ENCODE data around the gene C19orf81. TPM values are rescaled to one million over a fixed set of nuclear protein-coding genes. Genes with fewer than 3 reads are reported as not detected.
A peak's percentile ranks its signal among the peaks of the same experiment; 100 is the strongest.

The C19orf81 gene
- total and polyA plus RNA-seq, 9 of the 15 experiments (the other 6 are each of a cell fraction or from before 2014, with no cell fraction given) = 2.5 to 42.9 (median 33.0) TPM; not detected in 4

DNA sequence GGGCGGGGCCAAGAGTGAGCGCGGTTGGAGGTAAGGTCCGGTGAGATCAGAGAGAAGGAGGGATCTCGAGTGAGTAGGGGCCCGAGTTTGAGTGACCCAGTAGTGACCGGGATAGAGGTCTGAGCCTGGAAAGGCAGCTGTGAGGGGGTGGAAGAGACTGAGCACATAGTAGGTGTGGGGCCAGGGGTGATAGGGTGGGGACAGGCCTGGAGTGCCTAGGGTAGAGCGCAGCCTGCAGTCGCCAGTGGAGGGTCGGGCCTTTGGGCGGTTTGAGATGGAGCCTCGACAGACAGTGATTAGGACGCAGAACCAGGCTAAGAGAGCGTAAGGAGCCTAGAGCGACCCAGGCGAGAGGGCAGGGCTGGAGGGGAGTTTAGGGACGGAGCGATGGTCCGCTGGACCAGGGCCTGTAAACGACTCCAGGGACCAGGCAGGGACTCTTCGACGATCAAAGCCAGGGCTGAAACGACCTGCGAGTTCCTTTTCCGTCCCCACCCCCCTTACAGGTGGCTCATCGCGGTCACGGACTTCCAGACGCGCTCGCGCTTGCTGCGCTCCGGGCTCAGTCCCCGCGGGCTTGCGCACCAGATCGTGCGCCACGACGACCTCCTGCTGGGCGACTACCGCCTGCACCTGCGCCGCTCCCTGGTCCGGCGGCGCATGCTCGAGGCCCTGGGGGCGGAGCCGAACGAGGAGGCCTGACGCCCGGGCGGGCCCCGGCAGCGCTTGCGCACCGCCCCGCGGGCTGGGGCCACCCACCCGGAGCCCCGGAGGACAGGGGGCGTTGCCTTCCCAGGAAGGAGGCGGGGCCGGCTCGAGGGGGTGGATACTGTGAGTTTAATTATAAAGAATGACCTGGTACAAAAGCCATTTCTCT is 9.4 kb downstream of the C19orf81 start (continued):
- TF ChIP-seq, protein P1, sequence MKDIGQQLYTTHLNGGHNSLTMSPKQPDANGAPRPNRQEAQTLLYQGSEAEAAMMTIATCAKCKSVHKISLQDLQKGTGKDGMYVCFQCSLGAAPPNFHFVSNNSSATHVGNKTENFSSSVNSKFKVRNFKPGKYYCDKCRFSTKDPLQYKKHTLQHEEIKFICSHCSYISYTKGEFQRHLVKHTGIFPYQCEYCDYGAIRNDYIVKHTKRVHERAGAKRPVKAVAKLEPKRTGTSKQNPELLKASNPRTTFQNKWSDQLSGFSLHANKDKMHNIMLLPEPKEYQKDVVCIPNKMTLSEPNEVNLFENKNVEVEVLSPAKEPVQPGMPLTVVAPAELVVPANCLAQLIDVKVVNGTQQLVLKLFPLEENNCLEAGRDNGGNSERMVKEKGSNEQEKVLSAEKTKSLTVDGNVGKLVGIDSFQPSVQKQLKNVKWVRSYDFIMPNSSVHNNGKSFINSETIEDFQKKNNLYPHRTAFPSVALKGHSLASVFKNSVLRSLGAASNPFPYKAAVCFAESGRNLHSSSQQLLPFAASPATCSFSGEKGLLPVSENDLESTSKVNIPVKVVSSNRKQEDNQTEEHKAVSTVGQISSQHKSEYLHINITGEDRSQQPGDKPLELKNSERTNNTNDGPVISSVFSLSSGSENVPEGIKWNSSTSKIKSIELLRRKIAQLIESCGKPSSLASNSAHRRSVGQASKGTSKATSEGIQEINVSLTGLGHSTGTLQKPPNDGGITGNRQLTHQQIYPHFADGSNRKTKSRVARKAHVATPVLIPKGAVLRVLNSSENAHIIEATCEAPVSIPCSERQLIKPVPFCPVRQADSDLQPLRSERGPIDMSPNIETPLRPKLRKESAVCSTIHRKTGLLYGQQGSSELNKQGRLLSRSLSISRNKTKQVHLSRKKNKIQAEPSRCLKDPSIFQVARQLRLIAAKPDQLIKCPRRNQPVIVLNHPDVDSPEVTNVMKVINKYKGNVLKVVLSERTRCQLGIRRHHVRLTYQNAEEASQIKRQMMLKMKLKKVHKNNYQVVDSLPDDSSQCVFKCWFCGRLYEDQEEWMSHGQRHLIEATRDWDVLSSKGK (CRISPR knock-in tag; IDR thresholded peaks at IDR 0.05) = no peak
- TF ChIP-seq RHOXF2B (CRISPR knock-in tag; conservative IDR thresholded peaks at IDR 0.05) = peak; percentile 57; the same call in 1 of the 2 replicates
- TF ChIP-seq, protein P2, sequence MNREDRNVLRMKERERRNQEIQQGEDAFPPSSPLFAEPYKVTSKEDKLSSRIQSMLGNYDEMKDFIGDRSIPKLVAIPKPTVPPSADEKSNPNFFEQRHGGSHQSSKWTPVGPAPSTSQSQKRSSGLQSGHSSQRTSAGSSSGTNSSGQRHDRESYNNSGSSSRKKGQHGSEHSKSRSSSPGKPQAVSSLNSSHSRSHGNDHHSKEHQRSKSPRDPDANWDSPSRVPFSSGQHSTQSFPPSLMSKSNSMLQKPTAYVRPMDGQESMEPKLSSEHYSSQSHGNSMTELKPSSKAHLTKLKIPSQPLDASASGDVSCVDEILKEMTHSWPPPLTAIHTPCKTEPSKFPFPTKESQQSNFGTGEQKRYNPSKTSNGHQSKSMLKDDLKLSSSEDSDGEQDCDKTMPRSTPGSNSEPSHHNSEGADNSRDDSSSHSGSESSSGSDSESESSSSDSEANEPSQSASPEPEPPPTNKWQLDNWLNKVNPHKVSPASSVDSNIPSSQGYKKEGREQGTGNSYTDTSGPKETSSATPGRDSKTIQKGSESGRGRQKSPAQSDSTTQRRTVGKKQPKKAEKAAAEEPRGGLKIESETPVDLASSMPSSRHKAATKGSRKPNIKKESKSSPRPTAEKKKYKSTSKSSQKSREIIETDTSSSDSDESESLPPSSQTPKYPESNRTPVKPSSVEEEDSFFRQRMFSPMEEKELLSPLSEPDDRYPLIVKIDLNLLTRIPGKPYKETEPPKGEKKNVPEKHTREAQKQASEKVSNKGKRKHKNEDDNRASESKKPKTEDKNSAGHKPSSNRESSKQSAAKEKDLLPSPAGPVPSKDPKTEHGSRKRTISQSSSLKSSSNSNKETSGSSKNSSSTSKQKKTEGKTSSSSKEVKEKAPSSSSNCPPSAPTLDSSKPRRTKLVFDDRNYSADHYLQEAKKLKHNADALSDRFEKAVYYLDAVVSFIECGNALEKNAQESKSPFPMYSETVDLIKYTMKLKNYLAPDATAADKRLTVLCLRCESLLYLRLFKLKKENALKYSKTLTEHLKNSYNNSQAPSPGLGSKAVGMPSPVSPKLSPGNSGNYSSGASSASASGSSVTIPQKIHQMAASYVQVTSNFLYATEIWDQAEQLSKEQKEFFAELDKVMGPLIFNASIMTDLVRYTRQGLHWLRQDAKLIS (CRISPR knock-in tag; IDR thresholded peaks at IDR 0.05) = peak; percentile 88
- no peak for TF ChIP-seq SIRT6 (IDR thresholded peaks at IDR 0.05; ENCODE audit: low read depth, low read length)
- TF ChIP-seq DMBX1 (CRISPR knock-in tag; IDR thresholded peaks at IDR 0.05; ENCODE audit: borderline replicate concordance) = no peak
- peak; percentile 83 for TF ChIP-seq TAF1 (IDR thresholded peaks at IDR 0.05; ENCODE audit: control insufficient read depth, extremely low read depth, insufficient read depth, low read length, severe bottlenecking)
- no peak for TF ChIP-seq MYBL2 (IDR thresholded peaks at IDR 0.05; ENCODE audit: low read depth)
- TF ChIP-seq MYBL2 (CRISPR knock-in tag; IDR thresholded peaks at IDR 0.05; ENCODE audit: borderline replicate concordance) = no peak
- peak; percentile 99 for TF ChIP-seq POLR2A (conservative IDR thresholded peaks at IDR 0.05)
- TF ChIP-seq ZNF436 (CRISPR knock-in tag; IDR thresholded peaks at IDR 0.05) = 0 out of 2 replicates have a peak, but pooled peaks have one; percentile 50
- TF ChIP-seq, protein P3, sequence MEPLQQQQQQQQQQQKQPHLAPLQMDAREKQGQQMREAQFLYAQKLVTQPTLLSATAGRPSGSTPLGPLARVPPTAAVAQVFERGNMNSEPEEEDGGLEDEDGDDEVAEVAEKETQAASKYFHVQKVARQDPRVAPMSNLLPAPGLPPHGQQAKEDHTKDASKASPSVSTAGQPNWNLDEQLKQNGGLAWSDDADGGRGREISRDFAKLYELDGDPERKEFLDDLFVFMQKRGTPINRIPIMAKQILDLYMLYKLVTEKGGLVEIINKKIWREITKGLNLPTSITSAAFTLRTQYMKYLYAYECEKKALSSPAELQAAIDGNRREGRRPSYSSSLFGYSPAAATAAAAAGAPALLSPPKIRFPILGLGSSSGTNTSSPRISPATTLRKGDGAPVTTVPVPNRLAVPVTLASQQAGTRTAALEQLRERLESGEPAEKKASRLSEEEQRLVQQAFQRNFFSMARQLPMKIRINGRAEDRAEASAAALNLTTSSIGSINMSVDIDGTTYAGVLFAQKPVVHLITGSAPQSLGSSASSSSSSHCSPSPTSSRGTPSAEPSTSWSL (CRISPR knock-in tag; IDR thresholded peaks at IDR 0.05; ENCODE audit: borderline replicate concordance) = peak; percentile 52; the same call in 1 of the 2 replicates
- TF ChIP-seq, protein P4, sequence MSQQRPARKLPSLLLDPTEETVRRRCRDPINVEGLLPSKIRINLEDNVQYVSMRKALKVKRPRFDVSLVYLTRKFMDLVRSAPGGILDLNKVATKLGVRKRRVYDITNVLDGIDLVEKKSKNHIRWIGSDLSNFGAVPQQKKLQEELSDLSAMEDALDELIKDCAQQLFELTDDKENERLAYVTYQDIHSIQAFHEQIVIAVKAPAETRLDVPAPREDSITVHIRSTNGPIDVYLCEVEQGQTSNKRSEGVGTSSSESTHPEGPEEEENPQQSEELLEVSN (IDR thresholded peaks at IDR 0.05; ENCODE audit: borderline replicate concordance in 1 of 2, extremely low read depth in 1 of 2, insufficient read depth in 1 of 2, insufficient read length in 1 of 2, low read depth in 1 of 2, low read length in 1 of 2, poor library complexity in 1 of 2, severe bottlenecking in 1 of 2) = peak; percentile 79 to 93
- 0 out of 2 replicates have a peak, but pooled peaks have one; percentile 17 for TF ChIP-seq MEF2D (tag; conservative IDR thresholded peaks at IDR 0.05; ENCODE audit: low read depth)

Data from K562 (cell line).